ENCODE data around the gene PALLD.

PALLD gene

DNA sequence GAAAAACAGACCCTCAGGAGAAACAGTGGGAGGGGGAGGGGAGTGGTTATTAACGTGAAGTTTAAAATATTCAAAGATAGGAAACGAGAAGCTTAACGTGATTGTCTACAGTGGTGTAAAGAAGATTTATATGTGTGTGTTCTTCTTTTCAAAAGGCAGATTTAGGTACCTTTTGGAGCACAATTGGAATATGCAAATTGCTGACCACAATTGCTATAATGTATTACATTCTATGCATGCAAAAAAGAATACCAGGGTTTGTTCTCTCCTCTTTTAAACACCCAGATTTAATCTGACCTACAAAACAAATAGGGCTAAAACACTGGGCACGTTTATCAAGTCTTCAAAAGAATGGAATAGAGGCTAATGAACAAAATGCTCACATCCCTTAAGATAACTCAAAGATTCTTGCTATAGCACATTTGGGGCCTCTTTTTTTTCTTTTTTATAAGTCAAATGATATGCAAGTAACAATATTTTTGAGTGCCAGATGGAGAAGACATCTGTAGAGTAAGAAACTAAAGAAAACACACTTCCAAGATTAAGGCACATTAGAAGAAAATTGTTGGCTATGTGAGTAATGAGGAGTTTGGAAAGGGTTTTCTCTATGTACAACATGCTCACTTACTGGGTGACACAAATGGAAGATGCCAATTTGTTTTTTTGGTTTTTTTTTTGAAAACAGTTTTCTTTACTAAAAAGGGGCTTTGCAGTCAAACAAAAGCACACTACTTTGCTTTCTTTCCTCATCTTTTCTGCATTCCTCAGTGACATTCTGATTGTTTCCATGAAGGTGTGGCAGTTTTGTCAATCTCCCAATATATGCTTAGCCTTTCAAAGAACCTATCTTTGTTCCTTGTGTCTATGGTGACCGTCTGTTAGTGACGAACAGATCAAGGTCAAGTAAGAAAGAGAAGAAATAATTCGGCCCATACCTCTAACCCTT lies 240.3 kb downstream of the PALLD start:
- DNase-seq, result no peak

DNA sequence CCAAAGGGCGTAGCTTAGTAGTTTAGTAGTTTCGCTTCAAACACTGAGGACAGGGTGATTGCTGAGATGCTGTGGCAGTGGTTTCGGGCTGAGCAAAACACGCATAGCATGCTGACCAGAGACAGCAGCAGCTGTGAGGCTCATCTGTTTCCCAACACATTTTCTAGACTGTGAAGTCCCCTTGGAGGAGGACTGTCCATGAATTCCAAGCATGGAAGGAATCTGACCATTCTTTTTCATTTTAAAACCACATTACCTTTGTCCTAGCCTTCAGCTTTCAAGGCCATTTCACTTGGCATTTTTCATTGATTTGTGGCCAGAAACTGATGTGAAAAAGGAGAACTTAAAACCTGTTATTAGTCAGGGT lies 240.9 kb downstream of the PALLD start:
- no peak for DNase-seq

DNA sequence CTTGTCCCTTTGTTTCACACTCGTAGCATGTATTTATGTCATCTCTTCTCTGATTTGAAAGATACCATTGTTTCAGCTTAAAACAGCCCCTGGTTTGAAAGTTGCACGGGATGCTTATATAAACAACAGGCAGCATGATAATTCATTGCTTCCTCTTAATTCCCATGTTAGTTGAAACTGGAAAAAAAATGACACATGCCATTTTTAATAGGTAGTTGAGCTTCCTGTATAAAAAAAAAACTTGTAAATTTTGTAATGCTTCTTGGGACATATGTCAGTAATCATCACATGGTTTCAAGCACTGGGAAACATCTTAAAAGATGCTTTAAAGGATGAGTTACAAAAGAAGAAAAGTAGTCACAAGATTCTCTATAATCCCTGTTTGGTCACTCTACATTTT lies 243.0 kb downstream of the PALLD start:
- DNase-seq, result no peak

DNA sequence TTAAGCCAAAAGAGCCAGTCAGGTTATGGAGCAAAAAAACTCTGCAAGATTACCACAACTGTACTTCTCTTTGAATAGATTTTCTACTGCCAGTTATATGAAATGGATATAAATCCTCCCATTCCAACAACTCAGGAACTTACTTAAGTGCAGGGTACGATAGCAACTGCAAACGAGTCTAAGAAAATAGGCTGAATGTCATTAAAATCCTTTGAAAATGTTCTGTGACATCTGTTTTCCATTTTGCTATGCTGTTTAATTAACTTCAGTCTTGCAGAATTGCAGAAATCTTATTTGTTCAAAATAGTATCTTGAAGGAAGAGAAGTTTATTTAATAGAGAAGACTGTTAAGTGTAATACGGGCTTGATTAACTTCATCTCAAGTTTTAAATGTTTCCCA lies 243.8 kb downstream of the PALLD start:
- no peak for DNase-seq

DNA sequence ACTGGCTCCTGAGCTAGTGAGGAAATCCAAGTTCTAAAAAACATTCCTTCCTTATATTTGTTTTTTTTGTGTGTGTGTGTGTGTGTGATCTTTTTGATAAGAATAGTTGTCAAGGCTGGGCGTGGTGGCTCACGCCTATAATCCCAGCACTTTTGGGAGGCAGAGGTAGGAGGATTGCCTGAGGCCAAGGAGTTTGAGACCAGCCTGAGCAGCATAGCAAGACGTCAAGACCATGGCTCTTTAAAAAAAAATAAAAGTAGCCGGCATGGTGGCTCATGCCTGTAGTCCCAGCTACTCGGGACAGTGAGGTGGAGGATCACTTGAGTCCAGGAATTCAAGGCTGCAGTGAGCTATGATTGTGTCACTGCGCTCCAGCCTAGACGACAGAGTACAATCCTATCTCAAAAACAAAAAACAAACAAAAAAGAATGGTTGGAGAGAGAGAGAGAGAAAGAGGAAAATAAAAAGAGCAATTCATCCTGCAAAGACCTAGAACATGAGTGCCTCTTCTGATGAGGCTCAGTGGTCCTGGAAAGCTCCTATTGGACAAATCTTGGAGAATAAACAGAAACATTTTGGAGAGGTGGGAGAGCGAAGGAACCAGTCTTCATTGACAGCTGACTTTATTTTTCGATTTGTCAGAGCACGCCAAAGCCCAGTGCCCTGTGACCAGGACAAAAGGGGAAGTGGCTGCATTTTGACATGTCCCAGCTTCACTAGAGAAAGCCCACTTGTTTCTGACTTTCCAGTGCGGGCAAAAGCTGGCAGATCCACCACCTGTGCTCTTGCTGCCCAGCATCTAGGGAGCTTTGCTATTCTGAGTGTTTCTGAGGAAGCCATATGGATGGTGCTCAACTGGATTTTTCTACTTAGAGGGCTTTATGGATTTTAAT lies 244.7 kb downstream of the PALLD start:
- no peak for DNase-seq

DNA sequence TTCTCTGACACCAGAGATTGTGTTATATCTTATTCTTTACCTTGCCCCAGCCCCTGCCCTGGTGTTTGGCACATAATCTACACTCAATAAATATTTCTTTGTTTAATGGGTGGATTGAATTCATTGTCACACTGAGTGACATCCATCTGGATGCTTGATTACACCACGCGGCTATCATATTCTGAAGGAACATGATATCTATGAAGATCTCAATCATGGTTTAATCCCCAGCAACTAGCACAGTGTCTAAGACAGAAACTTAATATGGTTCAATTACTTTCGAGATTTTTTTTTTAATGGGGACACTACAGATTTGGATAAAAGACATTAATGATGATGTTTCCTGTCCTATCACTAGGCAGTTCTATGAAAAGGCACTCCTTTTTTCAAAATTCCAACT lies 246.3 kb downstream of the PALLD start:
- no peak for DNase-seq

DNA sequence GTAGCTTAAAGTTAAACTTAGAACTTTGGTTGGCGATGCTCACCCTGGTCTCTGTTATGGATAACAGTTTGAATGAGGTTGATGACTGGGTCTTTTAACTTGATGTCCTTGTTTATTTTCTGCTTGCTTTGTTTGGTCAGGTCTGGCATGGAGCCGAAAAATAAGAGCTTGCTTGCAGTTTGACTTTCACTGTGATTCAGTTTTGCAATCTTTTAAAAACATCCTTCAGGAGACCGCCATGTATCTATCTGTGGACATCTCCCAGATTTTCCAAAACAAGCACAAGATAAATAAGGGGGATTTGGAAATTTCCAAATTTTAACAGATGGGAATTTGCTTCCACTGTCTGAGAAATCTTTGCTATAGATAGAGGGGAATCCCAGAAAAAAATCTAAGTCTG lies 246.7 kb downstream of the PALLD start:
- DNase-seq, result no peak

DNA sequence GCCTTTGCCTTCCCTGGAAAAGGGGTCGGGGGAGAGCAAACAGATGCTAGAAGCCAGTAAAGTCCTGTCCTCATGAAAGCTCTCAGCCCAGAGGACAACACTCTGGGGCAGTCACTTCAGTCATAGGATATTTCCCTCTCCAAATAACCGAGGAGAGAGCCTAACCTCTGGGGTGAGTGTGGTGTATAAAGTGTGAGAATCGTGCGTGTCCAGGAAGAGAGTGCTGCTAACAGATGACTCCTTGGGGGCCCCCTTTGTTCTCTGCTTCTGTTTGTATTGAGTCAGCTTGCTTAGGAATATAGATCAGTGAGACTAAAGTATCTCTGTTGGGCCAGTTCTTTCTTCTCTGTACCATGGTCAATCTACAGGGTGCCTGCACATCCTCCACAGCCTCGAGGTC lies 247.2 kb downstream of the PALLD start:
- no peak for DNase-seq

DNA sequence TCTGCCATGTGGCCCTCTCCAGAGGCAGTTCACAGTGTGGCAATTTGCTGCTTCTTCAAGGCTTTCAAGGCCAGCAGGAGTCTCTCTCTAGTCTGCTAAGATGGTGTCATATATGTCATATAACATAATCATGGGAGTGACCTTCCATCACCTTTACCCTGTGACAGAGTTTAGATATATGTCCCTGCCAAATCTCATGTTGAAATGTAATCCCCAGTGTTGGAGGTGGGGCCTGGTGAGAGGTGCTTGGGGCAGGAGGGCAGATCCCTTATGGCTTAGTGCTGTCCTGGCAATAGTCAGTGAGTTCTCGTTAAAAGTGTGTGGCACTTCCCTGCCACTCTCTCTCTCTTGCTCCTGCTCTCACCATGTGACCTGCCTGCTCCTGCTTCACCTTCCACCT lies 252.0 kb downstream of the PALLD start:
- DNase-seq, result no peak

DNA sequence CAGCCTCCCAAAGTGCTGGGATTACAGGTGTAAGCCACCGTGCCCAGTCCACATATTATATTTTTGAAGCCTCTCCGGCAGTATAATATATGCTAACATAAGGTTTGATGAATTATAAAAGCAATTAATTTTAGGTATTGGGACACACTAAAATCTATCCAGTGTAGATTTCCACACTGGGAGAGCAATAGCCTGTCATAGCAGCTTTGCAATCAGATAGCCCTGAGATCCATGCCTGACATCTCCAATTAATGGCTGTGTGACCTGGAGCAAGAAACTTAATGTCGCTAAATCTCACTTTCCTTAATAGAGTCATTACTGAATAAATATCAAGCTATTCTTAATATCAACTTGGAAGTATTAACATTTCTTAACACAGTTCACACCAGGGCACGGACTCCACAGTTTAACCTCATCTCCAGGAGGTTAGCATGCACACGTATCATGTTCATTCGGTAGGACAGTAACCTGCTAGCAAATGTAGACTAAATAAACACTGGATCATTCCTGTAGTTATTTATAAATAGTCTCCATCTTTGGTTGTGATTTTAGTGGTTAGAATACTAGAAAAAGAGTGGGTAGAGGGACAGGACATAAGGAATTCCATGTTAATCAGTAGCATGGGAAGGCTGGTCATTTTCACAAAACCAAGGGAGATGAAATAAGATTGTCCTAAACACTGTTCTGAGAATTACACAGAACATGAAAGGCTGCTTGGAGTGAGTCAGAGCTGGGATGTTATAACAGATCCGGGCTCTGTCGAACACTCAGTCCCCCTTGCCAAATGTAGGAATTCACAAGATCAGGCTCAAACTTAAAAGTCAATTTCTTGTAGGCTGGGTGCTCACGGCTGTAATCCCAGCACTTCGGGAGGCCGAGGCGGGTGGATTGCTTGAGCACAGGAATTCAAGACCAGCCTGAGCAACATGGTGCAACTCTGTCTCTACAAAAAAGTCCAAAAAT lies 254.7 kb downstream of the PALLD start:
- DNase-seq, result no peak

DNA sequence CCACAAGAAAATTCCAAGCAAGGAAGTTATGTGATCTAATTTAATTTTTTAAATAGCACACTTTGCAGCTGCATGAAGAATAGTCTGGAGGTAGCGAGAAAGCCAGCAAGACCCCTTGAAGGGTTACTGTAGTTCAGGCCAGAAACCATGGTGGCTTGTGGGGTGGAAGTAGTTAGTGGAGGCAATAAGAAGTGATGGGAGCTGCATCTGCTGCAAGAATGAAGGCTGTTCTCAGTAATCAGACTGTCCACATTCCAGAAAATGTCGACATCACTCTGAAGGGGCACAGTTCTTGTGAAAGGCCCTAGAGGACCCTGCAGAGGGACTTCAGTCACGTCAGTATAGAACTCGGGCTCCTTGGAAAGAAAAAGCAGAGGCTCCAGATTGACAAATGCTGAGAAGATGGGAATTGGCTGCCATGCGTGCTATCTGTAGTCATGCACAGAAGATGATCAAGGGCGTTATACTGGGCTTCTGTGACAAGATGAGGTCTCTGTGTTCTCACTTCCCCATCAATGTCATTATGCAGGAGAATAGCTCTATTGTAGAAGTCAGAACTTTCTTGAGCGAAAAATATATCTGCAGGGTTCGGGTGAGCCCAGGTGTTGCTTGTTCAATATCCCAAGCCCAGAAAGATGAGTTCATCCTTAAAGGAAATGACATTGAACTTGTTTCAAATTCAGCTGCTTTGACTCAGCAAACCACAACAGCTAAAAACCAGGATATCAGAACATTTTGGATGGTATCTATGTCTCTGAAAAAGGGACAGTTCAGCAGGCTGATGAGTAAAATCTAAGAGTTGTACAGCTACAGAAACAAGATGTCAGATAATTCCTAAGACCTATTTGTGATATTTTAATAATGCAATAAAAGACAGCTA lies 259.0 kb downstream of the PALLD start:
- DNase-seq, result no peak

DNA sequence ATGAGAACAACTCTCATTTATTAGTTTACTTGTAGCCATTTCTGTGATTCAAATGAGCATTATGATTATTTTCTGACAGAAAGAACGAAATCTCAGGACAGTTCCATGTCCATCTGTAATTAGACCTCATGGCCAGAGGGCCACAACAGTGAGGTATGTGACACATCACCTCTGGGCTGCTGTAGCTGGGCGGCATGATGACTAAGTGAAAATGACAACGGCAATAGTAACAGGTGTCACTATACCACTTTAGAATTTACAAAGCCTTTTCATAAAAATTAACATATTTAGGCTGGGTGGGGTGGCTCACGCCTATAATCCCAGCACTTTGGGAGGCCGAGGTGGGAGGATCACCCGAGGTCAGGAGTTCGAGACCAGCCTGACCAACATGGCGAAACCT lies 260.6 kb downstream of the PALLD start:
- no peak for DNase-seq

DNA sequence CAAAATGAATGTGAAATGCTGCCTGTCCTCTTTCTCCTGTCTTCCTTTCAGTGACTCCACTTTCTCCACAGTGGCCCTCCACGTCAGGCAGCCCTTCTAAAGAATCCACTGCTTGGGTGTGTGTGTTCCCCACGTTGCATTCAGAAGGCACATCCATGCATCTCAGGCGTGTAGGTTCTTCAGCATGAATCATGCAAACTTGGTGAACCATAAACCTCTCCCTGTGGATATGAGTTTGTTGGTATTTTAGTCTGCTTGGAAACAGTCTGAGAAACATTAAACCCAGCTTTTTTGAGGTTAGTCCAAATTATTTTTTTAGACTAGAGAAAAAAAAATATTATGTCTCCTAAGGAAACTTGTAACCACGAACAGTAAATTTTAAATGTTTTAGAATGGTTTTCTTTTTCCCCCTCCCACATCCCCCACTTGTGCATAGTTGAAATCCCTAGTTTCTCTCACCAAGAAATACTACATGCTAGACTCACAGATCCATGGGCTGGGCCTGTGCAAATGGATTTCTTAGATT lies 261.6 kb downstream of the PALLD start:
- no peak for DNase-seq

DNA sequence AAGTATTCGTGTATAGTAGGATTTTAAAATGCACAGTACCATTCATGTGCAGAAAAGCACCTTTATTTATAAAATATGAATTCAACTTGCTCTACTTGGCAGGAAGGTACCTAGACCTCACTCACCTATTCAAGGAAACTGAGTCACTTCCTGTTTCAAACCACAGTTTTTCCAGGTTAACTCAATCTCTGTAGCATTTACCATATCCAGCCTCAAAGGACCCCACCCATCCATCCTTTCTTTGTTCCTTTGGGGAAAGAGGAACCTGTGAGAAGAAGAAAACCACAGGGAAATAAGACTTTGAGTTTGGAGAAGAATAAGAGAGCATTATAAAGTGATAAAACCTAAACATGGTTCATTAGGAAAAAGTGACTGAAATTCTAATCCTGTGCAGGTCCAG lies 262.5 kb downstream of the PALLD start:
- no peak for DNase-seq

DNA sequence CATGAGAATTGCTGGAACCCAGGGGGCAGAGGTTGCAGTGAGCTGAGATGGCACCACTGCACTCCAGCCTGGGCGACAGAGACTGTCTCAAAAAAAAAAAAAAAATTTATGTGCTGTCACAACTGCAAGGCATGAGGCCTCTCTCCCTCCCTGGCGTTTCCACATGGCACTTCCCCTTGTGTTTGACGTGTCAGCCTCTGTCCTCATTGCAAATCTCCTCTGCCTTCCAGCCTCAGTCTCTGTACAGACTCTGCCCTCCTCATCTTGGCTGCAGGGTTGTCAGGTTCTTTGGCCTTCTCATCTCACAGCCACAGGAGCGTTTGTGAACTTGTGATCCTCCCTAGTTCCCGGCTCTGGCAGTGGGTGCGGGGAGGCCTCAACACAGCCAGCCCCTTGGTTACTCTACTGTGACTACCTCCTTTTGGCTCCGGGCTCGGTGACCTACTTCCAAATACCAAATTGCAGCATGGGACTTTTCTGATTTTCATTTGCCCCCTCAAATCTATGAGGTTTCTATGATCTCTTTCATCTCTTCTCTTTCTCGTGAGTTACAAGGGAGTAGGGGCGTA lies 263.2 kb downstream of the PALLD start:
- DNase-seq, result no peak

DNA sequence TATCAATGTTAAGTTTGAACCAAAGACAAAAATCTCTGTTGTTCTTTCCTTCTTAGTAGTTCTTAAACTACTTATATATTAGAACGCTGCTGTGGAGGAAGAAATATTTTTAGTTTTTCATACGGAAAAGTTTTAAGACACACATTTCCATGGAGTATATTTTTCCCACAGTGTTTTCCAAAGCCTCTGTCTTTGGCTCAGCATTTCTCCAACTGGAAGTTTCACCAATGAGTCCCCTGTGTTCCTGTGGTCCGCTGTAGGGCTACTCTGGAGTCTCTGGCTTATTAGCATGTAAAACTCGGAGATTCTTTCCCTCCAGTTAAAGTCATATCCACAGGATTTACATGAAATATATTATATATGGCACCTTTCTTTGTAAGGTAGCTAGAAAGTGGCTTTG lies 264.2 kb downstream of the PALLD start:
- no peak for DNase-seq

DNA sequence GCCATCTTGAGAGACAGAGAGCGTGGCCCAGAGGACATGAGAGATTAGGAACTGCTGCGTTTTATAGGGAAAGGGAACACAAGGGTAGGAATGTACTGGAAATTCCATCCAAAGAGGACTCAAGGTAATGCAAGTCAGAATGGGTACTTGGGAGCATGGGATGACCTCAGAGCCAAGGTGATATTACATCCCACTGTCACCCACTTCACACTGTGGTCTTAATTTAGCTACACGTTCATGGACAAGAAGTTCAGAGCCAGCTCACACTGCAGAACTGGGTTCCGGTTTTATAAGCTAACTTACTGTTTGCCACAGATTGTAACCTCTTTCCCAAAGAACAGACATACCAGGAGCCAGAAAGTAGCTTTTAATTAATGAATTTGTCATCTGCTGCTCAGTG lies 268.5 kb downstream of the PALLD start:
- DNase-seq, result no peak

DNA sequence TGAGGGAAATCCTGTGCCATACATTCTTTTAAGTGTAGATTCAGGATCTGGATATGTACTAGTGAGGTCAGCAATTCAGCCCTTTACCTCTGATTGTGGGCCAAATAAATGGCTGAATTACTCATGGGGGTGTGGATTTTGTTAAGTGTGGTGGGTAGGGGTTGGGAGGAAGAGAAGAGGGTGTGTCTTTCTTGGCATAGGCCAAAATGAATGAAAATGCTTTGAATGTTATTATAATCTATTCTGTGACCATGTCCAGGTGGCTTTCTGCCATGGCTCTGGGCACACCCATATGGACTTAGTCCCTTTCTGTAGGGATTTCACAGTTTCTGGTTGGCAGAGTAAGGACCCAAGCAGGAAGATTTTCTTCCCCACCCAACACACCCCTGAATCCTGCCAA lies 268.9 kb downstream of the PALLD start:
- DNase-seq, result no peak

DNA sequence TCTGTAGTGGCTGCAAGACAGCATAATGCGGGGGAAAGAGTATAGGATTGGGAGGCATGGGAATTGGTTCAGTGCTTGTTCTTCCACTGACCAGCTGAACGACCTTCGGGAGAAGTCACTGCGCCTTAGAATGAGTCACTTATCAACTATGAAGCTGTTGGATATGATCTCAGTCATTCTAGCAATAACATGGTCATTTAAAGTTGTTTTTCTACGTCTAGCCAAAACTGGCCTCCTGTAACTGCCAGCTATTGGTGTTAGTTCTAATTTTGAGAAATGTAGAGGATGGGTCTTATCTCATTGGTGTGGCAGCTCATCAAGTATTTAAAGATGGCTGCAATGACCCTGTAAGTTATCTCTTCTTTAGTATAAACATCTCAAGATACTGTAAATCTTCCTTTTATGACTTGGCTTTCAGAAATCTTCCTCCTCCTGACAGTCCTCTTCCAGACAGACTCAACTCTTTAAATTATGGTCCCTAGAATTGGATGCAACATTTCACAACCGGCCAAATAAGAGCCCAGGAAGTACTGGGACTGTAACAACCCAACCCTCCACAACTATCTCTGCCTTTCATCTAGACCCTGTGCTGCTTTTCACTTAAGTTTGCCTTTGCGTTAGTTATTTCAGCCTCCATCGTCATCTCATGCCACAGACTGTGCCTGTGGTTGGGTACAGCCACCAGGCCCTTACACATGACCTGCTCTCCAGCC lies 269.9 kb downstream of the PALLD start:
- no peak for DNase-seq

DNA sequence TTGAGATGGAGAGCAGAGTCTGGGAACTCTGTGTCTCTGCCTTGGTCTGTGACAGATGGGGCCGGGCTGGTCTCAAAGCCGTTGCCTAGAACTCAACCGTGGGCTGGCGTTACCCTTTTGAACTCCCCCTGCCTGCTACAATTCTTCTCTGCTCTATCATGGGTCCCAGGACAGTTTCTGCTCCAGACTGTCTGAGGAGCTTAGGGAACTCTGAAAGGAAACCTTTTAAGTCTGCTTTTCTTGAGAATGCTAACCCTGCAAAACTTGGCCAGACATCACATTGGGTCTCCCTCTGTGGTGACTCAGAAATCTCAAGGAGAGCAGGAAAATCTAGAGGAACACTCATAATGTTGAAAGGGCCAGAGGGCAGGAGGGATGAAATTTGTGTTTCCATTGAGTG lies 272.6 kb downstream of the PALLD start:
- DNase-seq, result no peak

DNA sequence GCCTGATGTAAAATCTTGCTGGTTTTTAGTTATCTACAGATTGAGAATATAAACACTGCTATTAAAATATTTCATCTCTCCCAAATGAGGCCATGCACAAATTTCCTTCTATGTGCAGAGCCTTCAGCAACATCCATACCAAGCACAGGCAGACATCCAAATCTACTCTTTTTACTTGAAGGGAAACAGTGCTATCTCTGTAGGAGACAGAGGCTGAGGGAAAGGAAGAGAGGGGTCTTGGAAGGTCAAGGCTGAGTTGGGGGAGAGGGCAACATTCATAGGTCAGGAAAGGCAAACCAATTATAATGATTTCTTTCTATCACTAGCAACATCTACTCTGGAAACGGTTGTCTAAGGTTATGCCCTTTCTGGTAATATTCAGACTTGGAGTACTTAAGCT lies 273.0 kb downstream of the PALLD start:
- no peak for DNase-seq

All from T1000 (cell line).